Peyer's patch (tissue), 4 donors: Measurements from ENCODE around the gene DIAPH2. TPM values are rescaled to one million over a fixed set of nuclear protein-coding genes. Genes with fewer than 3 reads are reported as not detected.

Experiments used
- DNase-seq, 3 donors: peaks; one replicate each; pipeline ENCODE4 v3.0.0-alpha.2; 2017 to 2019
- H3K27ac ChIP-seq, 4 donors: fragments of 200-600 bp; sonication (generic); one replicate each; pipeline ENCODE4 v1.5.1; 2016 to 2019
- H3K27me3 ChIP-seq, 2 donors: fragments of 200-600 bp; sonication (generic); one replicate each; pipeline ENCODE4 v1.5.1; 2019
- H3K36me3 ChIP-seq, 3 donors: fragments of 200-600 bp; sonication (generic); one replicate each; pipeline ENCODE4 v1.5.1; 2016 to 2019
- H3K4me1 ChIP-seq, 4 donors: fragments of 200-600 bp; sonication (generic); one replicate each; pipeline ENCODE4 v1.5.1; 2016 to 2019
- H3K4me3 ChIP-seq, 4 donors: fragments of 200-600 bp; sonication (generic); 1 replicate in 3 of 4; 2 replicates in 1 of 4; pipeline ENCODE4 v1.5.1; 2016 to 2019; ENCODE audit warnings: mild to moderate bottlenecking in 1 of 4
- H3K9me3 ChIP-seq, 4 donors: fragments of 200-600 bp; sonication (generic); one replicate each; pipeline ENCODE4 v1.5.1; 2016 to 2019; ENCODE audit warnings: mild to moderate bottlenecking in 1 of 4
- POLR2A ChIP-seq, 2 donors: fragments of 450-650 bp; IDR thresholded peaks; one replicate each; pipeline ENCODE4 v1.5.1; 2017; ENCODE audit warnings: antibody characterized with exemption in 2 of 2, mild to moderate bottlenecking in 2 of 2, moderate library complexity in 2 of 2
- total RNA-seq, 4 donors: library from RNA; depleted of rRNA; stranded (reverse); fragments of >200 nt; gene quantifications; one replicate each; pipeline ENCODE4 v1.1.0, GENCODE V29; 2016
- TF ChIP-seq, protein P1 (sequence below), 6 experiments: fragments of 450-650 bp in 4 of 6; fragments of 200-600 bp in 2 of 6; sonication (generic) in 1 of 6; IDR thresholded peaks; one replicate each; pipeline ENCODE4 v1.5.1; 2017 to 2019; ENCODE audit warnings: antibody characterized with exemption in 6 of 6, mild to moderate bottlenecking in 3 of 6, moderate library complexity in 1 of 6

DIAPH2 gene
- total RNA-seq, 4 donors from 2014 or later: 15.1 to 114 (median 33.0) TPM

- H3K4me3 ChIP-seq: no peak overlapping the region
- no peak for DNase-seq
- H3K36me3 ChIP-seq: no peaks in the 10 kb centered on the region
- no peak for TF ChIP-seq POLR2A (IDR thresholded peaks at IDR 0.05)
- TF ChIP-seq, protein P1, sequence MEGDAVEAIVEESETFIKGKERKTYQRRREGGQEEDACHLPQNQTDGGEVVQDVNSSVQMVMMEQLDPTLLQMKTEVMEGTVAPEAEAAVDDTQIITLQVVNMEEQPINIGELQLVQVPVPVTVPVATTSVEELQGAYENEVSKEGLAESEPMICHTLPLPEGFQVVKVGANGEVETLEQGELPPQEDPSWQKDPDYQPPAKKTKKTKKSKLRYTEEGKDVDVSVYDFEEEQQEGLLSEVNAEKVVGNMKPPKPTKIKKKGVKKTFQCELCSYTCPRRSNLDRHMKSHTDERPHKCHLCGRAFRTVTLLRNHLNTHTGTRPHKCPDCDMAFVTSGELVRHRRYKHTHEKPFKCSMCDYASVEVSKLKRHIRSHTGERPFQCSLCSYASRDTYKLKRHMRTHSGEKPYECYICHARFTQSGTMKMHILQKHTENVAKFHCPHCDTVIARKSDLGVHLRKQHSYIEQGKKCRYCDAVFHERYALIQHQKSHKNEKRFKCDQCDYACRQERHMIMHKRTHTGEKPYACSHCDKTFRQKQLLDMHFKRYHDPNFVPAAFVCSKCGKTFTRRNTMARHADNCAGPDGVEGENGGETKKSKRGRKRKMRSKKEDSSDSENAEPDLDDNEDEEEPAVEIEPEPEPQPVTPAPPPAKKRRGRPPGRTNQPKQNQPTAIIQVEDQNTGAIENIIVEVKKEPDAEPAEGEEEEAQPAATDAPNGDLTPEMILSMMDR (IDR thresholded peaks at IDR 0.05): no peak
- H3K27me3 ChIP-seq: no peaks in the 10 kb centered on the region
- H3K9me3 ChIP-seq: no peaks in the 10 kb centered on the region
- H3K27ac ChIP-seq: no peak overlapping the region
- no peaks in the 10 kb centered on the region for H3K4me1 ChIP-seq
Observed at GRCh38 chrX:97045470-97045869, 360.8 kb downstream of the DIAPH2 start.

DNA sequence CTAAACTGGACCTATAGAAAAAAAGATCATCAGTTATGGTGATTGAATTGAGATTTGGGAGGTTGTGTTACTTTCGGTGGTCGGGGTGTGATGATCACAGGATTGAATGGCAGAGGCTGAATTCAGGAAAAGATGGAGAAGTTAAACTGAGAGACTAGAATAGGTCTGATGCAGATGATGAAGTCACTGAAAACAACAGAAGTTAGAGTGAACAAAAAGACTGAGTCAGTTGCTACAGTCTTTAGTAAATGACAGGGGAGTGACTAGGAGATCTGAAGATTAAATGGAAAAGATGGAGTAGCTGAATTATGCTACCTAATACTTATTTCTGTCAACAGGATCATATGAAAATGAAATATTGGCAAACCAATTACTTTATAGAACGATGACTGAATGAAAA, 362.2 kb downstream of the DIAPH2 start:
- no peak for DNase-seq

DNA sequence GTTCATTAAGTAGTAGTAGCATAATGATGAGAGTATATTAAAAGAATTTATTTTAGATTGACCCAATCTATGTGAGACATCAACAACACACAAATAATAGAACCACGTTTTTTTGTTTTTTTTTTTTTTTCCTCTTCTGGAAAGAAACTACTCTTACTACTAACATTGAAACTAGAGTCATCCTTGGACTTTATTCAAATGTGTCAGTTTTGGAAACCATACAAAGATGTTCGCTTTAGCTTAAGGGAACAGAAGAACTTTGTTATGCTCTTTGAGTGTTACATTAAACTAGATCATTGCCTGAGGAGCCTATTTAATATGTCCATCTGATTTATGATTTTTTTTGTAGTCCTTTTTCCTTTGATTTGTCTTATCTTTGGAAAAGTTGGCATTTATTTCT, 365.8 kb downstream of the DIAPH2 start:
- H3K36me3 ChIP-seq: no peaks in the 10 kb centered on the region
- no peak overlapping the region for H3K27ac ChIP-seq
- H3K9me3 ChIP-seq: no peaks in the 10 kb centered on the region
- no peak overlapping the region for H3K4me3 ChIP-seq
- no peaks in the 10 kb centered on the region for H3K27me3 ChIP-seq
- no peak for DNase-seq
- TF ChIP-seq POLR2A (IDR thresholded peaks at IDR 0.05): no peak
- TF ChIP-seq, protein P1 (IDR thresholded peaks at IDR 0.05): no peak
- no peaks in the 10 kb centered on the region for H3K4me1 ChIP-seq

More for the DNA sequence above, 362.2 kb downstream of the DIAPH2 start:
- Histone ChIP-seq H3K9me3 (no peaks in the 10 kb centered on the region), H3K27ac (no peak overlapping the region), H3K27me3 (no peaks in the 10 kb centered on the region), H3K4me1 (no peaks in the 10 kb centered on the region), H3K36me3 (no peaks in the 10 kb centered on the region), H3K4me3 (no peak overlapping the region)
- TF ChIP-seq, protein P1 (IDR thresholded peaks at IDR 0.05): no peak
- TF ChIP-seq POLR2A (IDR thresholded peaks at IDR 0.05): no peak

DNA sequence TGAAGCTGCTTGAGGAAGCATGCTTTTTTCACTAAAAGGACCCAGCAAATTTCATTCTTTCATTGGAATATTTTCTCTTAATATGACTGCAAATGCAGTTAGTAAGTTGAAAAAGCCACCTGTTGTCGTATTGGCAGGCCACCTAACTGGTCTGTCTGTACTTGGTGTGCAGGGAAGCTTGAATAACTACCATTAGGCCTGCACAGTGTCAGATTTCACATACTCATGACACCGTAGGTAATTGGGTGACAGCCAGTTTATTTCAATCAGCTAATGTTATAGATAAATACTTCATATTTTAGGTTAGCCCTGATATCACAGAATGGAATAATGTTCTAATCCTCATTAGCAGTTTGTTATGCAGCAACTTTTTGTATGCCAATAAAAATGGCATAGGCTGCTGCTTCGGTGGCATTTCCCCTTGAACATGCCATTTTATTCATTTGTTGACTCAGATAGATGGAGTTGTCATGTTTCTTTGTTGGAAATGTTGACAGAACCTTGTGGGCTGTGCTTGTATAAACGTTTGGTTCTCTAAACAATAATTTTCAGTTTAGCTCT, 372.8 kb downstream of the DIAPH2 start:
- Histone ChIP-seq H3K27ac (no peak overlapping the region), H3K4me3 (no peak overlapping the region), H3K36me3 (no peaks in the 10 kb centered on the region), H3K27me3 (no peaks in the 10 kb centered on the region), H3K4me1 (no peaks in the 10 kb centered on the region), H3K9me3 (no peaks in the 10 kb centered on the region)
- DNase-seq: no peak
- TF ChIP-seq POLR2A (IDR thresholded peaks at IDR 0.05): no peak
- TF ChIP-seq, protein P1 (IDR thresholded peaks at IDR 0.05): no peak

- Histone ChIP-seq H3K36me3 (no peaks in the 10 kb centered on the region), H3K27me3 (no peaks in the 10 kb centered on the region), H3K4me1 (no peaks in the 10 kb centered on the region), H3K4me3 (no peak overlapping the region), H3K27ac (no peak overlapping the region), H3K9me3 (no peaks in the 10 kb centered on the region)
- no peak for DNase-seq
- no peak for TF ChIP-seq POLR2A (IDR thresholded peaks at IDR 0.05)
- TF ChIP-seq, protein P1 (IDR thresholded peaks at IDR 0.05): no peak
Observed at GRCh38 chrX:97060020-97060419, 375.4 kb downstream of the DIAPH2 start.

GRCh38 chrX:97065066-97065465, 380.4 kb downstream of the DIAPH2 start:
- Histone ChIP-seq H3K27me3 (no peaks in the 10 kb centered on the region), H3K4me3 (no peak overlapping the region), H3K27ac (no peak overlapping the region), H3K9me3 (no peaks in the 10 kb centered on the region), H3K4me1 (no peaks in the 10 kb centered on the region), H3K36me3 (no peaks in the 10 kb centered on the region)
- TF ChIP-seq, protein P1 (IDR thresholded peaks at IDR 0.05): no peak
- TF ChIP-seq POLR2A (IDR thresholded peaks at IDR 0.05): no peak
- DNase-seq: no peak
